Coronary artery (tissue), 2 donors: ENCODE data around the gene DCP1A.

Experiments
- DNase-seq: peaks from one replicate; pipeline ENCODE4 v3.0.0-alpha.2; 2017; ENCODE audit warnings: low spot score
- H3K27ac ChIP-seq, 2 donors: fragments of 200-600 bp; sonication (generic); one replicate each; pipeline ENCODE4 v1.5.1; 2016 to 2019
- H3K4me3 ChIP-seq: fragments of 200-600 bp; sonication (generic); 2 replicates; pipeline ENCODE4 v1.5.1; 2016; ENCODE audit warnings: mild to moderate bottlenecking, moderate library complexity
- CTCF ChIP-seq: fragments of 200-600 bp; sonication (generic); IDR thresholded peaks from one replicate; pipeline ENCODE4 v1.5.1; 2019; ENCODE audit warnings: antibody characterized with exemption

The DCP1A gene

GRCh38 chr3:53346922-53347260, 452 bp downstream of the DCP1A start:
- no peak for DNase-seq
- no peak for TF ChIP-seq CTCF
- peak overlapping the region; percentile 88 to 94 for H3K27ac ChIP-seq
- peak overlapping the region; percentile 84 for H3K4me3 ChIP-seq

GRCh38 chr3:53346514-53346913, 829 bp downstream of the DCP1A start:
- no peak for DNase-seq
- peak overlapping the region; percentile 88 to 94 for H3K27ac ChIP-seq
- no peak for TF ChIP-seq CTCF
- H3K4me3 ChIP-seq, result peak overlapping the region; percentile 84

- TF ChIP-seq CTCF, result no peak
- DNase-seq, result no peak
- H3K4me3 ChIP-seq, result no peak overlapping the region
- H3K27ac ChIP-seq, result no peak overlapping the region
Observed at GRCh38 chr3:53342353-53342752, 5.0 kb downstream of the DCP1A start.

- DNase-seq, result no peak
- Histone ChIP-seq H3K27ac (no peak overlapping the region), H3K4me3 (no peak overlapping the region)
- no peak for TF ChIP-seq CTCF
Observed at GRCh38 chr3:53337167-53337940, 10.0 kb downstream of the DCP1A start.

- no peak for TF ChIP-seq CTCF
- H3K27ac ChIP-seq, result no peak overlapping the region
- no peak overlapping the region for H3K4me3 ChIP-seq
- DNase-seq, result no peak
Observed at GRCh38 chr3:53334742-53335141, 12.6 kb downstream of the DCP1A start.

GRCh38 chr3:53331871-53332270, 15.5 kb downstream of the DCP1A start:
- Histone ChIP-seq H3K4me3 (no peak overlapping the region), H3K27ac (no peak overlapping the region)
- no peak for DNase-seq
- TF ChIP-seq CTCF, result no peak

- no peak for DNase-seq
- TF ChIP-seq CTCF, result no peak
- Histone ChIP-seq H3K27ac (no peak overlapping the region), H3K4me3 (no peak overlapping the region)
Observed at GRCh38 chr3:53329897-53330296, 17.4 kb downstream of the DCP1A start.
